ENCODE results near the gene TTK. TPM values are rescaled to one million over a fixed set of nuclear protein-coding genes. Genes with fewer than 3 reads are reported as not detected.

Gene TTK
- total RNA-seq (2014; rRNA removed; shearing (Covaris generic); ENCODE audit: low replicate concordance): 43.2 and 173 TPM in 2 replicates

- peak; percentile 94 for DNase-seq
- Histone ChIP-seq H3K9me3 (no peaks in the 10 kb centered on the region), H3K27me3 (no peaks in the 10 kb centered on the region), H3K4me3 (peak within 1 kb of the TSS; percentile 91), H3K36me3 (peaks cover 34% of the 10 kb centered on the region)
Observed at GRCh38 chr6:80004173-80005072, at the start of gene TTK. Gene TTK, plus strand, starts transcription at chr6:80004649. Its CDS starts 1,195 bp downstream, at chr6:80005844.

- Histone ChIP-seq H3K27me3 (peaks cover 4% of the 10 kb centered on the region; the same call in 1 of the 2 replicates), H3K36me3 (no peaks in the 10 kb centered on the region), H3K9me3 (no peaks in the 10 kb centered on the region), H3K4me3 (no peak overlapping the region)
- DNase-seq: no peak
Observed at GRCh38 chr6:79954849-79955248, 49.6 kb upstream of the TTK start.

GRCh38 chr6:79964607-79965081 lies 39.8 kb upstream of the TTK start:
- DNase-seq: no peak
- Histone ChIP-seq H3K4me3 (no peak overlapping the region), H3K36me3 (no peaks in the 10 kb centered on the region), H3K9me3 (0 out of 2 replicates have a peak, but pooled peaks cover 4% of the 10 kb centered on the region), H3K27me3 (no peaks in the 10 kb centered on the region)

- DNase-seq: no peak
- Histone ChIP-seq H3K27me3 (no peaks in the 10 kb centered on the region), H3K4me3 (no peak overlapping the region), H3K9me3 (0 out of 2 replicates have a peak, but pooled peaks cover 4% of the 10 kb centered on the region), H3K36me3 (no peaks in the 10 kb centered on the region)
Observed at GRCh38 chr6:79967178-79967577, 37.3 kb upstream of the TTK start.

- Histone ChIP-seq H3K9me3 (0 out of 2 replicates have a peak, but pooled peaks cover 4% of the 10 kb centered on the region), H3K4me3 (no peak overlapping the region), H3K36me3 (no peaks in the 10 kb centered on the region), H3K27me3 (no peaks in the 10 kb centered on the region)
- DNase-seq: no peak
Observed at GRCh38 chr6:79969784-79970183, 34.7 kb upstream of the TTK start.

- H3K4me3 ChIP-seq: no peak overlapping the region
- DNase-seq: no peak
- no peaks in the 10 kb centered on the region for H3K27me3 ChIP-seq
- H3K9me3 ChIP-seq: 0 out of 2 replicates have a peak, but pooled peaks cover 4% of the 10 kb centered on the region
- no peaks in the 10 kb centered on the region for H3K36me3 ChIP-seq
Observed at GRCh38 chr6:79971193-79971592, 33.3 kb upstream of the TTK start.

GRCh38 chr6:79981652-79982051 lies 22.8 kb upstream of the TTK start:
- Histone ChIP-seq H3K27me3 (no peaks in the 10 kb centered on the region; the same call in 1 of the 2 replicates), H3K9me3 (no peaks in the 10 kb centered on the region), H3K4me3 (no peak overlapping the region), H3K36me3 (no peaks in the 10 kb centered on the region)
- DNase-seq: no peak

GRCh38 chr6:79984261-79984660 lies 20.2 kb upstream of the TTK start:
- Histone ChIP-seq H3K9me3 (no peaks in the 10 kb centered on the region), H3K36me3 (no peaks in the 10 kb centered on the region), H3K4me3 (no peak overlapping the region), H3K27me3 (no peaks in the 10 kb centered on the region; the same call in 1 of the 2 replicates)
- DNase-seq: peak; percentile 62

GRCh38 chr6:79985128-79985527 lies 19.3 kb upstream of the TTK start:
- no peak overlapping the region for H3K4me3 ChIP-seq
- H3K9me3 ChIP-seq: no peaks in the 10 kb centered on the region
- no peaks in the 10 kb centered on the region for H3K36me3 ChIP-seq
- no peaks in the 10 kb centered on the region for H3K27me3 ChIP-seq
- no peak for DNase-seq

- Histone ChIP-seq H3K36me3 (no peaks in the 10 kb centered on the region), H3K27me3 (no peaks in the 10 kb centered on the region), H3K4me3 (no peak overlapping the region), H3K9me3 (no peaks in the 10 kb centered on the region)
- no peak for DNase-seq
Observed at GRCh38 chr6:79989641-79990040, 14.8 kb upstream of the TTK start.

- Histone ChIP-seq H3K4me3 (no peak overlapping the region), H3K36me3 (no peaks in the 10 kb centered on the region), H3K9me3 (no peaks in the 10 kb centered on the region; the same call in 1 of the 2 replicates), H3K27me3 (no peaks in the 10 kb centered on the region)
- no peak for DNase-seq
Observed at GRCh38 chr6:79993012-79993910, 11.2 kb upstream of the TTK start.

- Histone ChIP-seq H3K9me3 (peaks cover 5% of the 10 kb centered on the region; the same call in 1 of the 2 replicates), H3K36me3 (no peaks in the 10 kb centered on the region), H3K4me3 (no peak overlapping the region), H3K27me3 (no peaks in the 10 kb centered on the region)
- DNase-seq: no peak
Observed at GRCh38 chr6:79993911-79994309, 10.5 kb upstream of the TTK start.

GRCh38 chr6:79997728-79998127 lies 6.7 kb upstream of the TTK start:
- no peaks in the 10 kb centered on the region for H3K27me3 ChIP-seq
- peaks cover 5% of the 10 kb centered on the region; the same call in 1 of the 2 replicates for H3K9me3 ChIP-seq
- no peak overlapping the region for H3K4me3 ChIP-seq
- DNase-seq: no peak
- no peaks in the 10 kb centered on the region for H3K36me3 ChIP-seq

GRCh38 chr6:80001337-80001736 lies 3.1 kb upstream of the TTK start:
- DNase-seq: no peak
- H3K27me3 ChIP-seq: no peaks in the 10 kb centered on the region
- H3K9me3 ChIP-seq: peaks cover 5% of the 10 kb centered on the region; the same call in 1 of the 2 replicates
- H3K36me3 ChIP-seq: peaks cover 6% of the 10 kb centered on the region
- no peak overlapping the region for H3K4me3 ChIP-seq

GRCh38 chr6:80003826-80004172 lies 650 bp upstream of the TTK start:
- no peak for DNase-seq
- Histone ChIP-seq H3K9me3 (no peaks in the 10 kb centered on the region), H3K27me3 (no peaks in the 10 kb centered on the region), H3K36me3 (peaks cover 27% of the 10 kb centered on the region), H3K4me3 (peak overlapping the region; percentile 91)

GRCh38 chr6:80005406-80005805 lies 957 bp downstream of the TTK start:
- Histone ChIP-seq H3K36me3 (peaks cover 41% of the 10 kb centered on the region), H3K27me3 (no peaks in the 10 kb centered on the region), H3K9me3 (no peaks in the 10 kb centered on the region), H3K4me3 (peak overlapping the region; percentile 91)
- DNase-seq: no peak

GRCh38 chr6:80006541-80006940 lies 2.1 kb downstream of the TTK start:
- no peaks in the 10 kb centered on the region for H3K9me3 ChIP-seq
- H3K4me3 ChIP-seq: no peak overlapping the region
- H3K27me3 ChIP-seq: no peaks in the 10 kb centered on the region
- peaks cover 52% of the 10 kb centered on the region for H3K36me3 ChIP-seq
- DNase-seq: no peak

Measured in MG63 (cell line).